GM21825 (cell line): Measurements from ENCODE around the gene CDC27.
"Not testable (repeated sequence)": the region's sequence is repeated elsewhere in the genome, so short reads cannot be mapped to it uniquely, and the experiment has no call there.

Experiments used
- ATAC-seq: cut with Tn5 transposase; IDR thresholded peaks from one replicate; pipeline ENCODE4 v1.9.1; 2021; ENCODE audit warnings: mild to moderate bottlenecking, moderate library complexity; ENCODE audit not compliant: unreplicated experiment

The CDC27 gene

GRCh38 chr17:47188876-47189731, at the start of gene CDC27:
TSS of gene CDC27 (minus strand) at chr17:47189295. CDS start at chr17:47189172, 123 bp downstream.
- ATAC-seq: peak; percentile 88

DNA sequence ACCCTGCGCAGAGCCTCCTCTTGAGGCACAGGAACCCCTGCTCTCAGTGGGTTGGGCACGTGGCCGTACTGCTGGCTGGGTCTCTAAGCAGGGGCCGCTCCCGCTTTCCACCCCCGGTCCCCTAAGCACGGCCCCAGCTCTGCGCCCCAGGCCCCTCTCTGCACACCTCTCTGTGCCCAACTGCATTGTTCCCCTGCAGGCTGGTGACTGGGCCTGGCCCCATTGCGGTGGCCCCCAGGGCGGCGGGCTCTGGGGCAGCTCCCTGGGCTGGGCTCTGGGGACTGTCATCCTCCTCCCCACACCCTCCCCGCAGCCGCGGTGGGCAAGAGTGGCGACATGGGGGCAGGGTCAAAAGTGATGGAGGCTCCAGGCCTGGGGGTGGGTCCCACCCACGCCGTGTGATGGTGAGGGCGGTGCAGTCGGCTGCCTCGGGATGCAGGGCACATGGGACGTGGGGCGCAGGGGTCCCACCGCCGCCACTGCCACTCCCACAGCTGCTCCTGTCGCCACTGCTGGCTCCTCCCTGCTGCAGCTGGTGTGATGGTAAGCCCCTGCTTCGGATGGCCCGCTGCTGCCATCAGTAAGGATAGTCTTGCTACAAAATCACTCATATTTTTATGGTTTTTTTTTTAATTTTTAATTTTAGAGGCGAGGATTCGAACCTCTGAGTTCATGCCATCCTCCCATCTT, 49.4 kb upstream of the CDC27 start:
- ATAC-seq: no peak

GRCh38 chr17:47237841-47238240, 48.7 kb upstream of the CDC27 start:
- ATAC-seq: no peak

DNA sequence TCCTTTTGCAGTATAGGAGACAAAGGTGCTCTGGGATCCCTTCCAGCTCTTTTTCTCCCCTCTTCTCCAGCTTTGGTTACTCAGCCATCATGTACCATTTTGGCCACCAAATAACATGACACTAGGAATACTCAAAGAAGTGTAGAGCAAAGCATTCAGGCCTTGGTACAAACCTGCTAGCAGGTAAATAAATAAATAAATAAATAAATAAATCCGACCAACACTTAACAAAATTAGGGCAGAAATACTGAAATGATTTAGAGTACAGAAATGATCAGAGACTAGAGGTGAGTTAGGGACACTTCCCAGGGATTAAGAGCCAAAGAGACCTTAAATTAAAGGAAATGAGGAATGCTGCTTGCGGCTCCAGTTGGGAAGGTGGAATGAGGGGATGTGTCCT, 46.8 kb upstream of the CDC27 start:
- ATAC-seq: no peak

DNA sequence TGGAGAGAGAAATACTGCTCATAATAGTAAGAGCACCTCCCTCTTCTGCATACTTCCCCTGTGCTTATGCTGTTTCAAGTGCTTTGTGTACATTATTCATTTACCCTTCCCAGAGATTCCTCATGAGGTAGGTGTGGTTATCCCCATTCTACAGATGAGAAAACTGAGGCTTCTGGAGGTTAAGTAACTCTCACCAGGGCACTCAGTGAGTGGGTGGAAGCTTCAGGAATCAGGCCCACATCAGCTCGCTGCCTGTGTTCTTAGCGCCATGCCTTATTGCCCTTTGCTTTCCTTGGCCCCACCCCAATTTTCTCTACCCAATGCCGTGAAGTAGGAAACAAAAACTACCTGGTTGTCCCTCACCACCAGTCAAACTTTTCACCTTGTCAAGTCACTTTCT, 46.4 kb upstream of the CDC27 start:
- ATAC-seq: no peak

DNA sequence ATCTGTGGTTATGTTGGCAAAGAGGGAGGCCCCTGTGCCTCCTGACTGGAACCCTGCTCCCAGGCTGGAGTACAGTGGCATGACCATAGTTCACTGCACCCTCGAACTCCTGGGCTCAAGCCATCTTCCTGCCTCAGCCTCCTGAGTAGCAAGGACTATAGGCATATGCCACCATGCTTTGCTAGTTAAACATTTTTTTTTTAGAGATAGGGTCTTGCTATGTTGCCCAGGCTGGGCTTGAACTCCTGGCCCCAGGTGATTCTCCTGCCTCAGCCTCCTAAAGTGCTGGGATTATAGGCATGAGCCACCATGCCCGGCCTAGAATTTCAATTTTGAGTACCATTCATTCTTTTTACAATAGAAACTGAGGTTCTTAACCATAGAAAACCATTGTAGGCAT, 43.4 kb upstream of the CDC27 start:
- ATAC-seq: no peak

DNA sequence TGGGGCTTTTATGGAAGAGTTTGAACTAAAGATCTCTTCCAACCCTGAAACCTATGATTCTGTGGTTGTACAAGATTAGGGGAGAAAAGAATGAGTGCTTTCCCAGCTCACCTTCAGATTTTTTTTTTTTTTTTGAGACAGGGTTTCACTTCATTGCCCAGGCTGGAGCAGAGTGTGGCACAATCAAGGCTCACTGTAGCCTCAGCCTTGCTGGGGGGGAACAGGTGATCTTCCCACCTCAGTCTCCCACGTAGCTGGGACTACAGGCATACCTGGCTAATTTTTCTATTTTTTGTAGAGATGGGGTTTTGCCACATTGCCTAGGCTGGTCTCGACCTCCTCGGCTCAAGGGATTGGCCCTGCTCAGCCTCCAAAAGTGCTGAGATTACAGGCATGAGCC, 42.8 kb upstream of the CDC27 start:
- no peak for ATAC-seq

DNA sequence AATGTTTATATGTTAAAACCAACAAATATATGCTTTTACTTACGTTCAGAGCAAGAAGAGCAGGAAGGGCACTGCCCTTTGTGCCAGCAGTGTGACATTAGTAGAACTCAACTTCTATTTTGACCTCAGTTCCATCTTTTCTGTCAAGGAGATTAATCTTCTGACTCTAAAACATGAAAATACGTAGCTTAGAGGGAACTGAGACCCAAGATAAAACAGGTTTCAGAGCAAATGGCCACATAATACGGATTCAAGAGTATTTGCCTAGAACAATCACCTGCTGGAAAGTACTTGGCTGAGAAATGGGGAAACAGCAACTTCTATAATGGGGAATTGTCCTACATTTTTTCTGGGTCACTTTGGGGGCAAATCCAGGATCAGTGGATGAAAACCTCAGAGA, 42.2 kb upstream of the CDC27 start:
- no peak for ATAC-seq

DNA sequence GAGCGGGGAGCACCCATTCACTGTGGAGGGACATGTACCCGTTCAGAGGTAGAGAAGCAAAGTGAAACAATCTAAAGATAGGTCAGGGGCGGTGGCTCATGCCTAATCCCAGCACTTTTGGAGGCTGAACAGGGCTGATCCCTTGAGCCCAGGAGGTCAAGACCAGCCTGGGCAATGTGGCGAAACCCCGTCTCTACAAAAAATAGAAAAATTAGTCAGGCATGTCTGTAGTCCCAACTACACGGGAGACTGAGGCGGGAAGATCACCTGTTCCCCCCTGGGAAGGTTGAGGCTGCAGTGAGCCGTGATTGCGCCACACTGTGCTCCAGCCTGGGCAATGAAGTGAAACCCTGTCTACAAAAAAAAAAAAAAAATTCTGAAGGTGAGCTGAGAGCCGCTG, 41.8 kb upstream of the CDC27 start:
- no peak for ATAC-seq

GRCh38 chr17:47229535-47230443, 40.7 kb upstream of the CDC27 start:
- ATAC-seq: peak; percentile 80

- ATAC-seq: no peak
These were observed 38.8 kb upstream of the CDC27 start for GRCh38 chr17:47227862-47228261.

GRCh38 chr17:47225911-47226688, 37.0 kb upstream of the CDC27 start:
- ATAC-seq: no peak

- no peak for ATAC-seq
These were observed 36.4 kb upstream of the CDC27 start for GRCh38 chr17:47225436-47225858.

- ATAC-seq: no peak
These were observed 35.9 kb upstream of the CDC27 start for GRCh38 chr17:47224966-47225365.

- ATAC-seq: not testable (repeated sequence)
These were observed 35.0 kb upstream of the CDC27 start for GRCh38 chr17:47224077-47224476.

DNA sequence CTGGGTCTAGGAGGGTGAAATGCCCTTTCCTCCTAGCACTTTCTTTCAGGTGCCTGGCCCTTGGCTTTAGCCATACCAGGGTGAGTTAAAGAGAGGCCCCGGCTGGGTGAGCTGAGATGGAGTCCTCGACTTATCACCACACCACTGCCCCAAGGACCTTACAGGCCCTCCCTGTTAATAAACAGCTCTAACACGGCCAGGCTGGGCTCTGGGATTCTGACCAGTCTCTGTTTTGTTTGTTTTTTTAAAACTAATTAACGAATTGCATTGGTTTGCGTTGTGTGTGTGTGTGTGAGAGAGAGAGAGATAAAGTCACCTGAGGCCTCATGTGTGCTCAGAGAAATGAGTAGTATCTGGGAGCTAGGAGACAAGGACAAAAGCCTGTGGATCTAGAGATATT, 34.4 kb upstream of the CDC27 start:
- ATAC-seq: no peak

GRCh38 chr17:47223007-47223406, 33.9 kb upstream of the CDC27 start:
- ATAC-seq: no peak

- no peak for ATAC-seq
These were observed 33.0 kb upstream of the CDC27 start for GRCh38 chr17:47222047-47222446.

DNA sequence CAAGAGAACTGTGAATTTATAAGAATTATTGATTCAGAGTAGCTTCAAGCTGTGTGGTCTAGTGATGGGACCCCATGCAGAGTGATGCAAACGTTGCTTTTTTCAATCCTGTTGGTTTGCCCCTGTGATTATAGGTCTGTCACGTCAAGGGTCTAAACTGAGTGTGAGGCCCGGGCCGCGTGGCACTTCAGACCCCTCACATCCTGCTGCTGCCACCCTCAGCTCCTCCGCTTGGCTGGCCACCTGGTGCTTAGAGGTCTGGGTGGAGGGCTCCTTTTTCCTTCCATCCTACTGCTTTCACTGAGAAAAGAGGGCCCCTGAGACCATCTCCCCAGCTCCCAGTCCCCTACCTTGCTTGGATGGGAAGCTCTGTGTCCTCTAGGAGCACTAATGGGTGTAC, 32.1 kb upstream of the CDC27 start:
- ATAC-seq: no peak

GRCh38 chr17:47220531-47220999, 31.5 kb upstream of the CDC27 start:
- no peak for ATAC-seq
